Stomach smooth muscle (tissue), 2 donors: ENCODE measurements around the gene KCNH8.
"Not testable (repeated sequence)": the region's sequence is repeated elsewhere in the genome, so short reads cannot be mapped to it uniquely, and the experiment has no call there.

Experiments
- H3K27ac ChIP-seq: one replicate; pipeline ENCODE4 v1.7.0; 2013; ENCODE audit warnings: mild to moderate bottlenecking, low read length, inconsistent platforms
- H3K27me3 ChIP-seq, 2 donors: one replicate each; pipeline ENCODE4 v1.7.0; 2013; ENCODE audit warnings: low read length in 2 of 2; ENCODE audit not compliant: insufficient read depth in 2 of 2, control insufficient read depth in 1 of 2
- H3K36me3 ChIP-seq, 2 donors: one replicate each; pipeline ENCODE4 v1.7.0; 2013; ENCODE audit warnings: low read length in 2 of 2; ENCODE audit not compliant: control insufficient read depth in 2 of 2, insufficient read depth in 2 of 2
- H3K4me1 ChIP-seq: one replicate; pipeline ENCODE4 v1.7.0; 2013; ENCODE audit warnings: low read length; ENCODE audit not compliant: control insufficient read depth, insufficient read depth
- H3K4me3 ChIP-seq, 2 donors: one replicate each; pipeline ENCODE4 v1.7.0; 2013; ENCODE audit warnings: low read length in 2 of 2
- H3K9ac ChIP-seq, 2 donors: one replicate each; pipeline ENCODE4 v1.7.0; 2013; ENCODE audit warnings: low read length in 2 of 2, mild to moderate bottlenecking in 1 of 2
- H3K9me3 ChIP-seq, 2 donors: one replicate each; pipeline ENCODE4 v1.7.0; 2013; ENCODE audit warnings: low read length in 2 of 2; ENCODE audit not compliant: control insufficient read depth in 2 of 2
- donor health status: healthy.
- donor health status: Pancreatic carcinoma.

The KCNH8 gene

GRCh38 chr3:19221081-19221480 lies 72.8 kb downstream of the KCNH8 start:
- H3K4me3 ChIP-seq, result no peak overlapping the region
- H3K27ac ChIP-seq, result no peak overlapping the region
- no peaks in the 10 kb centered on the region for H3K4me1 ChIP-seq
- H3K9me3 ChIP-seq, result no peaks in the 10 kb centered on the region
- H3K27me3 ChIP-seq, result no peaks in the 10 kb centered on the region
- no peaks in the 10 kb centered on the region for H3K36me3 ChIP-seq
- H3K9ac ChIP-seq, result no peak overlapping the region

GRCh38 chr3:19226479-19226878 lies 78.2 kb downstream of the KCNH8 start:
- Histone ChIP-seq H3K9ac (no peak overlapping the region), H3K4me3 (no peak overlapping the region), H3K4me1 (no peaks in the 10 kb centered on the region), H3K27ac (no peak overlapping the region), H3K9me3 (no peaks in the 10 kb centered on the region), H3K36me3 (no peaks in the 10 kb centered on the region), H3K27me3 (no peaks in the 10 kb centered on the region)

DNA sequence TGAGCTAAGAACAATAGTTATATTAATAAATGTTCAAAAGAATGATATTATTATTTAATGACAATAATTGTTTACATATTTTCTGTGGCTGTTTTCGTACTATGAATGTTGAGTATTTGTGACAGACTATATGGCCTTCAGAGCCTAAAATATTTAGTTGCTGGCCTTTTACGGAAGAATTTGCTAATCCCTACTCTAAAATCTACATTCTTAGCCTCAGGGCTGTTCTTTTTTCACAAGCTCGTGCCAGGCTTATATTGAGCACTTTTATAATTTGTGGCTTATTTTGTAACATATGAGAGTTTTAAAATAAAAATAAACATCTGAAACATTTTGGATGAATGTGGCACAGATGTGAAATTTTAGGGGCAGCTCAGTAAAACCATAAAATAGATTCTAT lies 79.9 kb downstream of the KCNH8 start:
- no peaks in the 10 kb centered on the region for H3K9me3 ChIP-seq
- no peak overlapping the region for H3K27ac ChIP-seq
- no peaks in the 10 kb centered on the region for H3K27me3 ChIP-seq
- H3K4me1 ChIP-seq, result no peaks in the 10 kb centered on the region
- no peaks in the 10 kb centered on the region for H3K36me3 ChIP-seq
- H3K9ac ChIP-seq, result no peak overlapping the region
- H3K4me3 ChIP-seq, result no peak overlapping the region

DNA sequence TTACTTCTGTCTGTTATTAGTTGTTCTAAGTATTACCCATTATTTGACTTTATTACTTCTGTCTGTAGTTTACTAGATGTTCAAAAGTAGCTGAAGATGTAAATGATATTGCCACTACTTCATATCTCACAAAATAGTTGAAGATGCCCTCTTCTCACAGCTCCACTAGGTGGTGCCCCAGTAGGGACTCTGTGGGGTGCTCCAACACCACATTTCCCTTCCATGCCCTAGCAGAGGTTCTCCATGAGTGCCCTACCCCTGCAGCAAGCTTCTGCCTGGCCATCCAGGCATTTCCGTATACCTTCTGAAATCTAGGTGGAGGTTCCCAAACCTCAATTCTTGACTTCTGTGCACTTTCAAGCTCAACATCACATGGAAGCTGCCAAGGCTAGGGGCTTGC lies 80.8 kb downstream of the KCNH8 start:
- Histone ChIP-seq H3K27ac (no peak overlapping the region), H3K4me3 (no peak overlapping the region), H3K9ac (no peak overlapping the region), H3K36me3 (no peaks in the 10 kb centered on the region), H3K9me3 (no peaks in the 10 kb centered on the region), H3K4me1 (no peaks in the 10 kb centered on the region), H3K27me3 (no peaks in the 10 kb centered on the region)

GRCh38 chr3:19229881-19230280 lies 81.6 kb downstream of the KCNH8 start:
- H3K4me3 ChIP-seq, H3K4me1 ChIP-seq, H3K27me3 ChIP-seq, H3K9me3 ChIP-seq, H3K36me3 ChIP-seq, H3K27ac ChIP-seq, H3K9ac ChIP-seq: not testable (repeated sequence)

DNA sequence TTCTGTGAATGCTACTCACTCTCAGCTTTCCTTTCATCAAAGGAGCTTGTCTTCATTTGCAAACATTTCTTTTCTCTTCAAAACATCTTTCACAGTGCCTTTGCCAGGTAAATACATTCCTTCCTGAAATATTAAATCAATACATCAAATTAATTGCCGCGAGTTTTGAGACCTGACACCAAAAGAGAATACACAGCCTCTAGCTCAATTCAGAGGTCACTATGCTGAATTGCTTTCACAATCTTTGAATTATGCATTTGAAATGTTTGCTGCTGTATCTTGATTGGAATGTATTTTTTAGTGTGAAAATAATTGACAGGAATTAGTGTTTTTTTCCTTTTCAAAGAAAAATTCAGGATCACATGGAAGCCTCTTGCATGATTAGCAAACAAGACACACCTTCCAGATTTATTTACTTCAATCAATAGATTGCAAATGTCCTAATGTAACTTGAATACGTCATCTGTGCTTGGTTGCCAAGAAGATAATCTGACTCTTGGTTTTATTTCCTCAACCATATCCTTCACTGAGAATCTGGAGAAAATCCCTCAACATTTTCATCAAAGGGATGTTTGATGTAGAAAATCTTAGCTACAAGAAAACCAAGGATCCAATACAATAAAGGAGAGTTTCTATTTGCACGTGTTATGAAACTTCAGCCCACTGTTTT lies 83.6 kb downstream of the KCNH8 start:
- no peaks in the 10 kb centered on the region for H3K36me3 ChIP-seq
- no peaks in the 10 kb centered on the region for H3K4me1 ChIP-seq
- H3K27me3 ChIP-seq, result no peaks in the 10 kb centered on the region
- H3K27ac ChIP-seq, result no peak overlapping the region
- H3K9me3 ChIP-seq, result no peaks in the 10 kb centered on the region
- H3K4me3 ChIP-seq, result no peak overlapping the region
- no peak overlapping the region for H3K9ac ChIP-seq

- Histone ChIP-seq H3K27me3 (no peaks in the 10 kb centered on the region), H3K4me1 (no peaks in the 10 kb centered on the region), H3K36me3 (no peaks in the 10 kb centered on the region), H3K9me3 (no peaks in the 10 kb centered on the region), H3K9ac (no peak overlapping the region), H3K4me3 (no peak overlapping the region), H3K27ac (no peak overlapping the region)
These were observed 84.3 kb downstream of the KCNH8 start for GRCh38 chr3:19232566-19232965.

DNA sequence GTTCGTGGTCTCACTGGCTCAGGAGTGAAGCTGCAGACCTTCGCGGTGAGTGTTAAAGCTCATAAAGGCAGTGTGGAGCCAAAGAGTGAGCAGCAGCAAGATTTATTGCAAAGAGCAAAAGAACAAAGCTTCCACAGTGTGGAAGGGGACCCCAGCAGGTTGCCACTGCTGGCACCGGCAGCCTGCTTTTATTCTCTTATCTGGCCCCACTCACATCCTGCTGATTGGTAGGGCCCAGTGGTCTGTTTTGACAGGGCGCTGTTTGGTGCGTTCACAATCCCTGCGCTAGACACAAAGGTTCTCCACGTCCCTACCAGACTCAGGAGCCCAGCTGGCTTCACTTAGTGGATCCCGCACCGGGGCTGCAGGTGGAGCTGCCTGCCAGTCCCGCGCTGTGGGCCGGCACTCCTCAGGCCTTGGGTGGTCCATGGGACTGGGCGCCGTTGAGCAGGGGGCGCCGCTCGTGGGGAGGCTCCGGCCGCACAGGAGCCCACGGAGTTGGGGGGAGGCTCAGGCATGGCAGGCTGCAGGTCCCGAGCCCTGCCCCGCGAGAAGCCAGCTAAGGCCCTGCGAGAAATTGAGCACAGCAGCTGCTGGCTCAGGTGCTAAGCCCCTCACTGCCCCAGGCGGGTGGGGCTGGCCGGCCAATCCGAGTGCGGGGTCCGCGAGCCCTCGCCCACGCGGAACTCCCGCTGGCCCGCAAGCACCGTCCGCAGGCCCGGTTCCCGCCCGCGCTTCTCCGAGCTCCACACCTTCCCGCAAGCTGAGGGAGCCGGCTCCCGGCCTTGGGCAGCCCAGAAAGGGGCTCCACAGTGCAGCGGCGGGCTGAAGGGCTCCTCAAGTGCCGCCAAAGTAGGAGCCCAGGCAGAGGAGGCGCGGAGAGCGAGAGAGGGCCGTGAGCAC lies 85.8 kb downstream of the KCNH8 start:
- not testable (repeated sequence) for H3K9ac ChIP-seq

DNA sequence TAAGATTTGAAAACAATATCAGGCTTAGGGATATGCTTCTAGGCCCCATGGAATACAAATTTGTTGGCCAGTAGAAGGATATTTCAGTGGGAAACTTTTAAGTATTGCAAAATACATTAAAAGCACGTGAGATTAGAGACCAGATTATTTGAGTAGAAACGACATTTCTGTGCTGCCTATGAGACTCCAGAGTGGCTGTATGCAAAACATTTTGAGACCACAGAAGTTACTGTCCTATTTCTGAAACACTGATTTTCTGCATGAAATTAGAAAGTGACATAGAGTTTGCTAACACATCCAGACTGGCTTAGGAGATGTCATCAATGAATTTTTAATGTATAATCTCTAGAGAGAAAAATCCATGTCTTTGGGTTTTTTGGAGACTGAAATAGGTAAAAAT lies 99.8 kb downstream of the KCNH8 start:
- no peaks in the 10 kb centered on the region for H3K36me3 ChIP-seq
- H3K27me3 ChIP-seq, result no peaks in the 10 kb centered on the region
- H3K9ac ChIP-seq, result no peak overlapping the region
- H3K4me1 ChIP-seq, result no peaks in the 10 kb centered on the region
- no peak overlapping the region for H3K27ac ChIP-seq
- H3K9me3 ChIP-seq, result no peaks in the 10 kb centered on the region
- no peak overlapping the region for H3K4me3 ChIP-seq

More for the DNA sequence above, 85.8 kb downstream of the KCNH8 start:
- H3K36me3 ChIP-seq, H3K27me3 ChIP-seq, H3K4me3 ChIP-seq, H3K4me1 ChIP-seq, H3K27ac ChIP-seq, H3K9me3 ChIP-seq: not testable (repeated sequence)

GRCh38 chr3:19248767-19249166 lies 100.5 kb downstream of the KCNH8 start:
- no peaks in the 10 kb centered on the region for H3K9me3 ChIP-seq
- no peaks in the 10 kb centered on the region for H3K4me1 ChIP-seq
- H3K4me3 ChIP-seq, result no peak overlapping the region
- no peaks in the 10 kb centered on the region for H3K36me3 ChIP-seq
- no peak overlapping the region for H3K27ac ChIP-seq
- no peak overlapping the region for H3K9ac ChIP-seq
- H3K27me3 ChIP-seq, result no peaks in the 10 kb centered on the region
